IPS-20b (cell line): ENCODE data around the gene ZNF76.

Experiments used
- H3K27ac ChIP-seq: one replicate; pipeline ENCODE4 v1.5.1; 2013; ENCODE audit warnings: low read length
- H3K27me3 ChIP-seq: 2 replicates; pipeline ENCODE4 v1.6.1; 2013; ENCODE audit warnings: mild to moderate bottlenecking, low read length, inconsistent platforms; ENCODE audit not compliant: insufficient read depth
- H3K36me3 ChIP-seq: 2 replicates; pipeline ENCODE4 v1.6.1; 2013; ENCODE audit warnings: low read depth, mild to moderate bottlenecking, inconsistent platforms, low read length, moderate library complexity; ENCODE audit not compliant: insufficient read depth
- H3K4me1 ChIP-seq: 2 replicates; pipeline ENCODE4 v1.6.1; 2013; ENCODE audit warnings: mild to moderate bottlenecking, control low read depth, inconsistent platforms, low read length, moderate library complexity; ENCODE audit not compliant: insufficient read depth
- H3K4me3 ChIP-seq: 2 replicates; pipeline ENCODE4 v1.5.1; 2013; ENCODE audit warnings: mild to moderate bottlenecking, low read length, inconsistent platforms
- H3K9ac ChIP-seq: 2 replicates; pipeline ENCODE4 v1.6.1; 2013; ENCODE audit warnings: low read depth, mild to moderate bottlenecking, inconsistent platforms, low read length, moderate library complexity
- H3K9me3 ChIP-seq: 2 replicates; pipeline ENCODE4 v1.6.1; 2013; ENCODE audit warnings: mild to moderate bottlenecking, low read depth, low read length, inconsistent platforms; ENCODE audit not compliant: insufficient read depth

Gene ZNF76

DNA sequence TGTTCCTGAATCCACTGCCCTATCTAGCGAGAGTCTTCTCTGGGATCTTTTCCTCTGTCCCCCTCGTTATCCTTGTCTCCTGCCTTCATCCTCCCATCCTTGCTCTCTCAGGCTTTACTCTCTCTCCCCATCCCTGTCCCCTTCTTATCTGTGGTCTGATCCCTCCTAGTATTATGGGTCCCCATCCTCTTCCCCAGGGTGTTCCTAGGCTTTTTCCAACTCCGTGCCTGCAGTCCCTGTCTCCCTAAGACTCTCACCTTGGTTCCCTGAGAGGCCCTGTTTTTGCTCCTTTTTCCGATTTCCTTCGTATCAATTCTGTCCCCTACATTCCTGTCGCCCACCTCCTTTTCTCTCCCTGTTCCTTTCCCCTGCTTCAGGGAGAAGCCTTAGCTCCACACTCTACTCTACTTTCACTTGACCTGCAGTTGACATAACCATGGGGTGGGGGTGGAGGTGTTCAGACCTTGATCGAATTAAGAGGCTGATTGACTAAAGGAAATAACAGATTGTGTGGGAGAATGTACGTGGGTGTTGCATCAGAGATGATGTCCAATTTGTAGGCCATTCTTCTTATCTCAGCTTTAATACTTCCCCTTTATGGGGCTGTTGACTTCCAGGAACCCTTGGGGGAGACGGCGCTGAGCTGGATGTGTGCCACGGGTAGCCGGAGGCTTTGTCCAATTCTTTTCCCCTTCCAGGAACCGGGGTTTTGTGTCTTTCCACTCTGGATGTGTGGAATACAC, 83.7 kb downstream of the ZNF76 start:
- no peaks in the 10 kb centered on the region for H3K9me3 ChIP-seq
- H3K36me3 ChIP-seq, result peaks cover 6% of the 10 kb centered on the region; the same call in 1 of the 2 replicates
- peak overlapping the region; percentile 77 for H3K4me3 ChIP-seq
- no peaks in the 10 kb centered on the region for H3K4me1 ChIP-seq
- no peak overlapping the region for H3K27ac ChIP-seq
- H3K9ac ChIP-seq, result peak overlapping the region; percentile 58; the same call in 1 of the 2 replicates
- H3K27me3 ChIP-seq, result peaks cover 9% of the 10 kb centered on the region; the same call in 1 of the 2 replicates

DNA sequence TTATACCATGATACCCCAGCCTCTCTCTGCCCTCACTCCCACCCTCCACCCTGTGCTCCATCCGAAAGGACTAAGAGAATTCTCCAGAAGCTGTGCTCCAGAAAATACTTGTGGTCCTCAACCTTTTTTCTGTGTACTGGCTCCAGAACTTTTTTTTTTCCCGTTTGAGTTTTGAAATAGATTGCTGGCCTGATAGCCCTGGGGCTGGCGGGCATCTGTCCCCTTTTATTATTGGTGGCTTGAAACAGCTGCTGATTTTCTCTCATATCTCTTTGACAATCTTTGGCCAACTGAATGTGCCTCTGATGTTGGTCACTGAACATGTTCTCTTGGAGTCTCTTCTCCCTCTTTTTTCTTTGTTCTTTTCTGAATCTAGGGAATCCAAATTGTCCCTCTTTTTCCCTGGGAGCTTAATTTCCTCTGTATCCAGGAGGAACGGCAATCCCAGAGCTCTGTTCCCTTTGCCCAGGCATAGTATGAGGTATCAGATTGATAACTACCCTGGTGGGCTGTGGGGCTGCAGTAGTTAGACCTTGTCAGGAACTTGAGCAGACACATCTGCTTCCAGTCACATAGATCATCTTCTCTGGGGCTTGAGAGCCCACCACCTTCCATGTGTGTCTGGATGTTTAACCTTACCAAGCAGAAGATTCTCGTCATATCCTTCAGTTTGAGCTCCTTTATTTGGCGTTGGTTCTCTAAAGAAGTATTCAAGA, 84.5 kb downstream of the ZNF76 start:
- H3K9me3 ChIP-seq, result no peaks in the 10 kb centered on the region
- H3K27me3 ChIP-seq, result peaks cover 9% of the 10 kb centered on the region; the same call in 1 of the 2 replicates
- H3K4me1 ChIP-seq, result no peaks in the 10 kb centered on the region
- peak overlapping the region; percentile 77; the same call in 1 of the 2 replicates for H3K4me3 ChIP-seq
- no peak overlapping the region for H3K27ac ChIP-seq
- H3K36me3 ChIP-seq, result peaks cover 6% of the 10 kb centered on the region; the same call in 1 of the 2 replicates
- H3K9ac ChIP-seq, result peak overlapping the region; percentile 58; the same call in 1 of the 2 replicates
